GM12878 (cell line): ENCODE results near the gene FGL2. TPM values are rescaled to one million over a fixed set of nuclear protein-coding genes. Genes with fewer than 3 reads are reported as not detected.

Experiments
- ATAC-seq: fragments of 200-7000 bp; cut with Tn5 transposase; 3 replicates; pipeline ENCODE4 v1.9.1; 2020; ENCODE audit warnings: mild to moderate bottlenecking, moderate library complexity
- BruUV-seq: library from RNA; stranded (reverse); fragments of 400-500 nt; replicated peaks from 2 replicates; lab custom pipeline; 2021; lab: Mats Ljungman, UMichigan
- CTCF ChIA-PET: fragments of 300-600 bp; sonication (Branson Sonifier 250); formaldehyde crosslinking; extraction: SDS; loops from one replicate; lab custom pipeline; 2021; ENCODE audit warnings: inconsistent platforms; lab: Yijun Ruan, JAX
- POLR2A ChIA-PET: fragments of 350-600 bp; formaldehyde crosslinking; extraction: SDS; loops from one replicate; lab custom pipeline; 2021; ENCODE audit warnings: inconsistent platforms; lab: Charles Lee
- RAD21 ChIA-PET: fragments of 300-600 bp; sonication (Branson Sonifier 250); formaldehyde crosslinking; loops from one replicate; lab custom pipeline; 2023; ENCODE audit warnings: antibody characterized with exemption; ENCODE audit not compliant: unreplicated experiment; lab: Charles Lee
- SMC1A ChIA-PET: fragments of 300-600 bp; sonication (Branson Sonifier 250); formaldehyde crosslinking; loops from one replicate; lab custom pipeline; 2023; ENCODE audit not compliant: unreplicated experiment, uncharacterized antibody; lab: Charles Lee
- DNase-seq: peaks from one replicate; pipeline ENCODE4 v3.0.0-alpha.2; 2011; ENCODE audit warnings: low read depth, low spot score
- FAIRE-seq: peaks from 3 replicates; lab custom pipeline; 2011; peaks lifted over from hg19 to GRCh38; lab: Jason Lieb, UNC
- H2AFZ ChIP-seq: 2 replicates; pipeline ENCODE4 v1.6.0; 2011; ENCODE audit warnings: low read depth, low read length, control low read depth; ENCODE audit not compliant: control insufficient read depth
- H3K27ac ChIP-seq: 2 replicates; pipeline ENCODE4 v1.5.1; 2011; ENCODE audit warnings: control low read depth; ENCODE audit not compliant: control insufficient read depth, insufficient read depth
- H3K27me3 ChIP-seq, 2 experiments: replicated peaks in 1 of 2; 2 replicates each; pipeline versions ENCODE4 v1.6.0 to v1.6.1; 2011; ENCODE audit warnings: low read length in 1 of 2; ENCODE audit not compliant: control insufficient read depth in 2 of 2, insufficient read depth in 2 of 2
- H3K36me3 ChIP-seq, 2 experiments: 2 replicates each; pipeline ENCODE4 v1.5.1; 2011; ENCODE audit warnings: low read length in 1 of 2; ENCODE audit not compliant: control insufficient read depth in 2 of 2, insufficient read depth in 2 of 2
- H3K4me1 ChIP-seq: 2 replicates; pipeline ENCODE4 v1.6.1; 2011; ENCODE audit warnings: mild to moderate bottlenecking, low read length, moderate library complexity, mixed read lengths; ENCODE audit not compliant: control insufficient read depth, insufficient read depth
- H3K4me2 ChIP-seq: 2 replicates; pipeline ENCODE4 v1.6.0; 2011; ENCODE audit warnings: control low read depth; ENCODE audit not compliant: control insufficient read depth, insufficient read depth
- H3K4me3 ChIP-seq: fragments of 200-600 bp; sonication (generic); 2 replicates; pipeline ENCODE4 v1.5.1; 2016
- H3K79me2 ChIP-seq: 2 replicates; pipeline ENCODE4 v1.6.0; 2011; ENCODE audit warnings: low read length; ENCODE audit not compliant: control insufficient read depth, insufficient read depth
- H3K9ac ChIP-seq: 2 replicates; pipeline ENCODE4 v1.8.0; 2011; ENCODE audit warnings: low read length, control low read depth, mixed read lengths; ENCODE audit not compliant: control insufficient read depth, insufficient read depth
- H3K9me3 ChIP-seq: replicated peaks from 3 replicates; pipeline ENCODE4 v1.5.1; 2011; ENCODE audit warnings: mild to moderate bottlenecking, low read length; ENCODE audit not compliant: control insufficient read depth, insufficient read depth
- H4K20me1 ChIP-seq: 2 replicates; pipeline ENCODE4 v1.6.0; 2011; ENCODE audit not compliant: control insufficient read depth, insufficient read depth
- ATF3 ChIP-seq: IDR thresholded peaks from 2 replicates; pipeline ENCODE4 v1.6.1; 2011; ENCODE audit warnings: low read depth, mild to moderate bottlenecking, low read length, moderate library complexity, borderline replicate concordance; ENCODE audit errors: extremely low read depth
- BMI1 ChIP-seq: fragments of 450-650 bp; IDR thresholded peaks from 2 replicates; pipeline ENCODE4 v1.6.1; 2016; ENCODE audit warnings: mild to moderate bottlenecking, moderate library complexity, borderline replicate concordance
- CEBPZ ChIP-seq: fragments of 150-350 bp; IDR thresholded peaks from 2 replicates; pipeline ENCODE4 v1.6.1; 2016; ENCODE audit warnings: low read depth, low read length
- ESRRA ChIP-seq: IDR thresholded peaks from 2 replicates; pipeline ENCODE4 v1.6.1; 2012; ENCODE audit warnings: mild to moderate bottlenecking, low read length, improper control_type of control experiment
- ETV6 ChIP-seq, 2 experiments: fragments of 450-650 bp in 1 of 2; IDR thresholded peaks in 1 of 2; conservative IDR thresholded peaks in 1 of 2; 2 replicates each; pipeline ENCODE4 v1.6.1; 2014; ENCODE audit warnings: antibody characterized with exemption in 1 of 2, borderline replicate concordance in 1 of 2, low read depth in 1 of 2, mild to moderate bottlenecking in 1 of 2, moderate library complexity in 1 of 2
- IRF3 ChIP-seq: fragments of 450-650 bp; IDR thresholded peaks from 2 replicates; pipeline ENCODE4 v1.6.1; 2014; ENCODE audit warnings: mild to moderate bottlenecking
- MTA2 ChIP-seq: fragments of 450-650 bp; IDR thresholded peaks from 2 replicates; pipeline ENCODE4 v1.6.1; 2016; ENCODE audit warnings: low read depth, mild to moderate bottlenecking, moderate library complexity
- SPI1 ChIP-seq: IDR thresholded peaks from 2 replicates; pipeline ENCODE4 v1.6.1; 2011; ENCODE audit warnings: low read depth, mild to moderate bottlenecking, low read length, moderate library complexity, borderline replicate concordance; ENCODE audit not compliant: insufficient read depth
- SUZ12 ChIP-seq: fragments of 200-600 bp; sonication (generic); IDR thresholded peaks from one replicate; pipeline ENCODE4 v1.6.1; 2018; ENCODE audit warnings: antibody characterized with exemption, mild to moderate bottlenecking; ENCODE audit not compliant: unreplicated experiment
- USF2 ChIP-seq: IDR thresholded peaks from 2 replicates; pipeline ENCODE4 v1.6.1; 2011; ENCODE audit warnings: low read depth, low read length, improper control_type of control experiment, borderline replicate concordance
- ZNF687 ChIP-seq: fragments of 450-650 bp; IDR thresholded peaks from 2 replicates; pipeline ENCODE4 v1.6.1; 2017; ENCODE audit warnings: mild to moderate bottlenecking, moderate library complexity
- WGBS: methylation state at CpG from one replicate; pipeline ENCODE4 v1.1.6; 2016; ENCODE audit warnings: low lambda C conversion rate; ENCODE audit not compliant: insufficient replicate concordance, insufficient coverage; ENCODE audit errors: missing lambda C conversion rate; 5-methylcytosine and 5-hydroxymethylcytosine counted together
- in situ Hi-C: fragments of 300-500 bp; cut with MboI; formaldehyde crosslinking; loops from 9 replicates; pipeline ENCODE4 v1.14.3; 2018; ENCODE audit warnings: mixed read lengths
- intact Hi-C: fragments of 100-400 bp; cut with micrococcal nuclease; formaldehyde crosslinking; loops from one replicate; pipeline ENCODE4 v1.14.2; 2022; ENCODE audit not compliant: unreplicated experiment
- polyA plus RNA-seq, 11 experiments: library from polyadenylated mRNA; depleted of rRNA in 4 of 11; unstranded in 6 of 11; stranded (reverse) in 5 of 11; fragments of >200 nt; fragmentation: Nextera tagmentation in 4 of 11; fragmentation: Illumina TruSeq in 1 of 11; extraction: Ambion mirVana in 4 of 11; extraction: Trizol in 1 of 11; gene quantifications; 1 replicate in 1 of 11; 2 replicates in 10 of 11; pipeline versions ENCODE4 v1.2.1 to v1.2.3, GENCODE V29; 2011 to 2016; ENCODE audit warnings: inconsistent platforms in 2 of 11, missing spikeins in 2 of 11, low read depth in 1 of 11
- total RNA-seq, 4 experiments: library from RNA; depleted of rRNA in 3 of 4; stranded (reverse); fragments of >200 nt in 3 of 4; fragmentation: Illumina TruSeq in 1 of 4; extraction: Trizol in 1 of 4; gene quantifications; 2 replicates each; pipeline versions ENCODE4 v1.2.1 to v1.2.3, GENCODE V29; 2013 to 2021

FGL2 gene
- total and polyA plus RNA-seq, 10 of the 15 experiments (the other 5 are each of a cell fraction or from before 2014, with no cell fraction given): 0.04 to 3.2 (median 1.5) TPM

- no peak for DNase-seq
- Histone ChIP-seq H3K79me2 (no peaks in the 10 kb centered on the region), H2AFZ (no peak overlapping the region), H3K36me3 (no peaks in the 10 kb centered on the region), H3K9me3 (no peaks in the 10 kb centered on the region; the same call in 1 of the 3 replicates), H3K4me2 (no peak overlapping the region), H3K4me1 (no peaks in the 10 kb centered on the region), H3K9ac (no peak overlapping the region), H4K20me1 (no peaks in the 10 kb centered on the region), H3K27ac (no peak overlapping the region), H3K27me3 (no peaks in the 10 kb centered on the region), H3K4me3 (no peak overlapping the region)
- in situ Hi-C loops (no loop called here), intact Hi-C loops (no loop called here)
- BruUV-seq: no TSS peak
- no peak for ATAC-seq
- TF ChIP-seq ESRRA (no peak), ATF3 (no peak), ZNF687 (no peak), BMI1 (no peak), IRF3 (no peak), USF2 (no peak), ETV6 (conservative IDR thresholded peaks at IDR 0.05 in 1 of 2, IDR thresholded peaks at IDR 0.05 in 1 of 2; ENCODE audit: borderline replicate concordance in 1 of 2, low read depth in 1 of 2) (no peak), CEBPZ (no peak), SUZ12 (no peak), MTA2 (no peak), SPI1 (no peak)
- SMC1A ChIA-PET: interaction anchor here (0.8 kb wide), 1 partner anchor 15 kb away, joined by 4 read pairs; no protein-coding TSS in a partner anchor
- POLR2A ChIA-PET: no interaction called here
- 95% methylated on average over 2 of the region's 2 CpGs for WGBS
- no peak for FAIRE-seq
- RAD21 ChIA-PET: interaction anchor here (1.3 kb wide), 1 partner anchor 14 kb away, joined by 5 read pairs; no protein-coding TSS in a partner anchor
- CTCF ChIA-PET: interaction anchor here (1.8 kb wide), 1 partner anchor 14 kb away, joined by 7 read pairs; no protein-coding TSS in a partner anchor
Observed at GRCh38 chr7:77232467-77232866, 32.8 kb upstream of the FGL2 start.
